NT2/D1 (cell line): ENCODE data around the gene SLC38A8.

Source experiments
- DNase-seq: peaks from one replicate; pipeline ENCODE4 v3.0.0-alpha.2; 2011; ENCODE audit warnings: low read depth, low spot score
- H3K27me3 ChIP-seq: 2 replicates; pipeline ENCODE4 v1.6.0; 2011; ENCODE audit warnings: mild to moderate bottlenecking; ENCODE audit not compliant: insufficient read length, insufficient read depth
- H3K36me3 ChIP-seq: 2 replicates; pipeline ENCODE4 v1.6.1; 2011; ENCODE audit warnings: mild to moderate bottlenecking, low read length, mixed read lengths; ENCODE audit not compliant: insufficient read depth, insufficient read length
- H3K4me1 ChIP-seq: 2 replicates; pipeline ENCODE4 v1.5.1; 2011; ENCODE audit not compliant: insufficient read depth, insufficient read length
- H3K4me3 ChIP-seq: 2 replicates; pipeline ENCODE4 v1.5.1; 2011; ENCODE audit warnings: low read depth; ENCODE audit not compliant: insufficient read length
- H3K9ac ChIP-seq: 2 replicates; pipeline ENCODE4 v1.6.0; 2011; ENCODE audit warnings: low read depth; ENCODE audit not compliant: insufficient read length
- H3K9me3 ChIP-seq: 2 replicates; pipeline ENCODE4 v1.5.1; 2011; ENCODE audit warnings: mild to moderate bottlenecking, low read length; ENCODE audit not compliant: insufficient read depth
- SUZ12 ChIP-seq: IDR thresholded peaks from 2 replicates; pipeline ENCODE4 v1.6.1; 2011; ENCODE audit not compliant: insufficient read length, insufficient read depth; ENCODE audit errors: extremely low read depth
- YY1 ChIP-seq: IDR thresholded peaks from 2 replicates; pipeline ENCODE4 v1.6.1; 2011; ENCODE audit not compliant: insufficient read length, insufficient read depth
- ZNF274 ChIP-seq: IDR thresholded peaks from 2 replicates; pipeline ENCODE4 v1.6.1; 2011; ENCODE audit warnings: mild to moderate bottlenecking, low read depth, low read length

SLC38A8 gene

GRCh38 chr16:84014570-84015327 lies 27.8 kb downstream of the SLC38A8 start:
- Histone ChIP-seq H3K36me3 (no peaks in the 10 kb centered on the region), H3K27me3 (no peaks in the 10 kb centered on the region), H3K9me3 (peaks cover 8% of the 10 kb centered on the region; the same call in 1 of the 2 replicates), H3K4me1 (peaks cover 3% of the 10 kb centered on the region), H3K4me3 (no peak overlapping the region), H3K9ac (no peak overlapping the region)
- TF ChIP-seq ZNF274 (no peak), SUZ12 (no peak), YY1 (no peak)
- no peak for DNase-seq

GRCh38 chr16:84013787-84014569 lies 28.6 kb downstream of the SLC38A8 start:
- peaks cover 8% of the 10 kb centered on the region; the same call in 1 of the 2 replicates for H3K9me3 ChIP-seq
- no peaks in the 10 kb centered on the region for H3K36me3 ChIP-seq
- no peaks in the 10 kb centered on the region for H3K27me3 ChIP-seq
- TF ChIP-seq SUZ12, result no peak
- TF ChIP-seq ZNF274, result no peak
- no peak for TF ChIP-seq YY1
- no peak overlapping the region for H3K4me3 ChIP-seq
- peaks cover 3% of the 10 kb centered on the region for H3K4me1 ChIP-seq
- peak; percentile 99 for DNase-seq
- H3K9ac ChIP-seq, result no peak overlapping the region

GRCh38 chr16:84009282-84009681 lies 33.3 kb downstream of the SLC38A8 start:
- H3K9ac ChIP-seq, result no peak overlapping the region
- TF ChIP-seq SUZ12 (no peak), ZNF274 (no peak), YY1 (no peak)

GRCh38 chr16:84007965-84008364 lies 34.6 kb downstream of the SLC38A8 start:
- Histone ChIP-seq H3K36me3 (no peaks in the 10 kb centered on the region), H3K9ac (no peak overlapping the region), H3K9me3 (no peaks in the 10 kb centered on the region), H3K4me3 (no peak overlapping the region), H3K27me3 (peaks cover 2% of the 10 kb centered on the region), H3K4me1 (peaks cover 4% of the 10 kb centered on the region)
- TF ChIP-seq YY1 (no peak), ZNF274 (no peak), SUZ12 (no peak)
- no peak for DNase-seq

More at GRCh38 chr16:84009282-84009681, 33.3 kb downstream of the SLC38A8 start:
- peaks cover 3% of the 10 kb centered on the region for H3K4me1 ChIP-seq
- H3K36me3 ChIP-seq, result no peaks in the 10 kb centered on the region
- H3K27me3 ChIP-seq, result peaks cover 2% of the 10 kb centered on the region
- H3K9me3 ChIP-seq, result no peaks in the 10 kb centered on the region
- DNase-seq, result no peak
- H3K4me3 ChIP-seq, result no peak overlapping the region

- H3K27me3 ChIP-seq, result peaks cover 2% of the 10 kb centered on the region
- H3K9ac ChIP-seq, result no peak overlapping the region
- H3K9me3 ChIP-seq, result no peaks in the 10 kb centered on the region
- DNase-seq, result no peak
- TF ChIP-seq SUZ12 (no peak), ZNF274 (no peak), YY1 (no peak)
- H3K4me1 ChIP-seq, result peaks cover 5% of the 10 kb centered on the region
- H3K36me3 ChIP-seq, result no peaks in the 10 kb centered on the region
- no peak overlapping the region for H3K4me3 ChIP-seq
These were observed 35.1 kb downstream of the SLC38A8 start for GRCh38 chr16:84007520-84007919.

GRCh38 chr16:84005391-84005790 lies 37.2 kb downstream of the SLC38A8 start:
- Histone ChIP-seq H3K9me3 (no peaks in the 10 kb centered on the region), H3K4me1 (peaks cover 16% of the 10 kb centered on the region), H3K36me3 (no peaks in the 10 kb centered on the region), H3K4me3 (no peak overlapping the region), H3K27me3 (peaks cover 2% of the 10 kb centered on the region), H3K9ac (no peak overlapping the region)
- TF ChIP-seq SUZ12, result no peak
- no peak for TF ChIP-seq YY1
- no peak for TF ChIP-seq ZNF274
- no peak for DNase-seq

- Histone ChIP-seq H3K9me3 (no peaks in the 10 kb centered on the region), H3K9ac (no peak overlapping the region), H3K4me3 (no peak overlapping the region), H3K4me1 (peaks cover 16% of the 10 kb centered on the region), H3K36me3 (no peaks in the 10 kb centered on the region), H3K27me3 (peaks cover 2% of the 10 kb centered on the region)
- DNase-seq, result no peak
- TF ChIP-seq SUZ12 (no peak), ZNF274 (no peak), YY1 (no peak)
These were observed 38.2 kb downstream of the SLC38A8 start for GRCh38 chr16:84004442-84004841.
